GM19438 (cell line): ENCODE data around the gene BIN1.

Source experiments
- ATAC-seq: cut with Tn5 transposase; IDR thresholded peaks from one replicate; pipeline ENCODE4 v1.9.1; 2021; ENCODE audit warnings: low read depth; ENCODE audit not compliant: unreplicated experiment

BIN1 gene

GRCh38 chr2:127105656-127106456 is 1.1 kb downstream of the BIN1 start:
- ATAC-seq: peak; percentile 11

GRCh38 chr2:127104881-127105655 is 1.9 kb downstream of the BIN1 start:
- no peak for ATAC-seq

GRCh38 chr2:127104166-127104660 is 2.7 kb downstream of the BIN1 start:
- ATAC-seq: no peak

- ATAC-seq: no peak
These were observed 3.5 kb downstream of the BIN1 start for GRCh38 chr2:127103243-127104165.

- no peak for ATAC-seq
These were observed 4.3 kb downstream of the BIN1 start for GRCh38 chr2:127102521-127103242.

- ATAC-seq: no peak
These were observed 5.0 kb downstream of the BIN1 start for GRCh38 chr2:127101756-127102477.

GRCh38 chr2:127101048-127101611 is 5.8 kb downstream of the BIN1 start:
- ATAC-seq: no peak

GRCh38 chr2:127100251-127101047 is 6.5 kb downstream of the BIN1 start:
- ATAC-seq: no peak

- no peak for ATAC-seq
These were observed 8.2 kb downstream of the BIN1 start for GRCh38 chr2:127098711-127099110.

GRCh38 chr2:127097841-127098651 is 8.9 kb downstream of the BIN1 start:
- ATAC-seq: no peak

- no peak for ATAC-seq
These were observed 9.5 kb downstream of the BIN1 start for GRCh38 chr2:127097471-127097765.

- ATAC-seq: no peak
These were observed 10.1 kb downstream of the BIN1 start for GRCh38 chr2:127096718-127097470.

- no peak for ATAC-seq
These were observed 10.7 kb downstream of the BIN1 start for GRCh38 chr2:127096280-127096679.

- no peak for ATAC-seq
These were observed 11.2 kb downstream of the BIN1 start for GRCh38 chr2:127095784-127096183.

- ATAC-seq: no peak
These were observed 11.7 kb downstream of the BIN1 start for GRCh38 chr2:127095367-127095641.

- ATAC-seq: no peak
These were observed 12.2 kb downstream of the BIN1 start for GRCh38 chr2:127094509-127095366.
